ENCODE data around the gene SLC16A2.

DNA sequence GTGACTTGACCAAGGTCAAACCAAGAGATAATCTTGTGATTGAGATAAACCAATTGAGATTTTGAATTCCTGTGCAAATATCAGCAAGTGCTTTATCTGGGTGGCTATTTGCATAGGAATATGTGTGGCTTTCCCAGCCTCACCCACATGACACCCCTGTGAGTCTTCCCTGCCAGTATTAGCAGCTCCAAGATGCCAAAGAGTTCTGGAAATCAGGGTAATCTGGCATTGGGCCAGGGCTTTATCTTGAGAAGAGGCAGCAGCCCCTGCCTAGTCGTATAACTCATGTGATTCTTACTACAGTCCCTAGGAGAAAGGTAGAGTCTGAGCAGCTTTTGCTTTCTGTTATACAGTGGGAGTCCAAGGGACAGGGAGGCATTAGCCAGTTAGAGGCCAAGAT lies 105.5 kb downstream of the SLC16A2 start:
- TF ChIP-seq, protein P1, sequence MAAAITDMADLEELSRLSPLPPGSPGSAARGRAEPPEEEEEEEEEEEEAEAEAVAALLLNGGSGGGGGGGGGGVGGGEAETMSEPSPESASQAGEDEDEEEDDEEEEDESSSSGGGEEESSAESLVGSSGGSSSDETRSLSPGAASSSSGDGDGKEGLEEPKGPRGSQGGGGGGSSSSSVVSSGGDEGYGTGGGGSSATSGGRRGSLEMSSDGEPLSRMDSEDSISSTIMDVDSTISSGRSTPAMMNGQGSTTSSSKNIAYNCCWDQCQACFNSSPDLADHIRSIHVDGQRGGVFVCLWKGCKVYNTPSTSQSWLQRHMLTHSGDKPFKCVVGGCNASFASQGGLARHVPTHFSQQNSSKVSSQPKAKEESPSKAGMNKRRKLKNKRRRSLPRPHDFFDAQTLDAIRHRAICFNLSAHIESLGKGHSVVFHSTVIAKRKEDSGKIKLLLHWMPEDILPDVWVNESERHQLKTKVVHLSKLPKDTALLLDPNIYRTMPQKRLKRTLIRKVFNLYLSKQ (tag by site-specific recombination; IDR thresholded peaks at IDR 0.05; ENCODE audit: borderline replicate concordance): no peak
- TF ChIP-seq ZSCAN30 (tag by site-specific recombination; IDR thresholded peaks at IDR 0.05) (no peak), ZNF510 (tag by site-specific recombination; IDR thresholded peaks at IDR 0.05; ENCODE audit: insufficient replicate concordance) (no peak), ZNF112 (tag by site-specific recombination; IDR thresholded peaks at IDR 0.05) (no peak), ZNF239 (tag by site-specific recombination; IDR thresholded peaks at IDR 0.05) (no peak), SETDB1 (IDR thresholded peaks at IDR 0.05; ENCODE audit: insufficient read length, low read length) (no peak)
- TF ChIP-seq, protein P2, sequence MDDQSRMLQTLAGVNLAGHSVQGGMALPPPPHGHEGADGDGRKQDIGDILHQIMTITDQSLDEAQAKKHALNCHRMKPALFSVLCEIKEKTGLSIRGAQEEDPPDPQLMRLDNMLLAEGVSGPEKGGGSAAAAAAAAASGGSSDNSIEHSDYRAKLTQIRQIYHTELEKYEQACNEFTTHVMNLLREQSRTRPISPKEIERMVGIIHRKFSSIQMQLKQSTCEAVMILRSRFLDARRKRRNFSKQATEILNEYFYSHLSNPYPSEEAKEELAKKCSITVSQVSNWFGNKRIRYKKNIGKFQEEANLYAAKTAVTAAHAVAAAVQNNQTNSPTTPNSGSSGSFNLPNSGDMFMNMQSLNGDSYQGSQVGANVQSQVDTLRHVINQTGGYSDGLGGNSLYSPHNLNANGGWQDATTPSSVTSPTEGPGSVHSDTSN (CRISPR knock-in tag; IDR thresholded peaks at IDR 0.05): no peak
- TF ChIP-seq, protein P3, sequence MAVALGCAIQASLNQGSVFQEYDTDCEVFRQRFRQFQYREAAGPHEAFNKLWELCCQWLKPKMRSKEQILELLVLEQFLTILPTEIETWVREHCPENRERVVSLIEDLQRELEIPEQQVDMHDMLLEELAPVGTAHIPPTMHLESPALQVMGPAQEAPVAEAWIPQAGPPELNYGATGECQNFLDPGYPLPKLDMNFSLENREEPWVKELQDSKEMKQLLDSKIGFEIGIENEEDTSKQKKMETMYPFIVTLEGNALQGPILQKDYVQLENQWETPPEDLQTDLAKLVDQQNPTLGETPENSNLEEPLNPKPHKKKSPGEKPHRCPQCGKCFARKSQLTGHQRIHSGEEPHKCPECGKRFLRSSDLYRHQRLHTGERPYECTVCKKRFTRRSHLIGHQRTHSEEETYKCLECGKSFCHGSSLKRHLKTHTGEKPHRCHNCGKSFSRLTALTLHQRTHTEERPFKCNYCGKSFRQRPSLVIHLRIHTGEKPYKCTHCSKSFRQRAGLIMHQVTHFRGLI (tag by site-specific recombination; IDR thresholded peaks at IDR 0.05): no peak
- TF ChIP-seq, protein P4, sequence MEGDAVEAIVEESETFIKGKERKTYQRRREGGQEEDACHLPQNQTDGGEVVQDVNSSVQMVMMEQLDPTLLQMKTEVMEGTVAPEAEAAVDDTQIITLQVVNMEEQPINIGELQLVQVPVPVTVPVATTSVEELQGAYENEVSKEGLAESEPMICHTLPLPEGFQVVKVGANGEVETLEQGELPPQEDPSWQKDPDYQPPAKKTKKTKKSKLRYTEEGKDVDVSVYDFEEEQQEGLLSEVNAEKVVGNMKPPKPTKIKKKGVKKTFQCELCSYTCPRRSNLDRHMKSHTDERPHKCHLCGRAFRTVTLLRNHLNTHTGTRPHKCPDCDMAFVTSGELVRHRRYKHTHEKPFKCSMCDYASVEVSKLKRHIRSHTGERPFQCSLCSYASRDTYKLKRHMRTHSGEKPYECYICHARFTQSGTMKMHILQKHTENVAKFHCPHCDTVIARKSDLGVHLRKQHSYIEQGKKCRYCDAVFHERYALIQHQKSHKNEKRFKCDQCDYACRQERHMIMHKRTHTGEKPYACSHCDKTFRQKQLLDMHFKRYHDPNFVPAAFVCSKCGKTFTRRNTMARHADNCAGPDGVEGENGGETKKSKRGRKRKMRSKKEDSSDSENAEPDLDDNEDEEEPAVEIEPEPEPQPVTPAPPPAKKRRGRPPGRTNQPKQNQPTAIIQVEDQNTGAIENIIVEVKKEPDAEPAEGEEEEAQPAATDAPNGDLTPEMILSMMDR (tag by site-specific recombination; IDR thresholded peaks at IDR 0.05): no peak

Measured in HEK293 (cell line).